Neural cell (in vitro differentiated cells): ENCODE data around the gene IL20RA. TPM values are rescaled to one million over a fixed set of nuclear protein-coding genes. Genes with fewer than 3 reads are reported as not detected.

Source experiments
- H2AFZ ChIP-seq: fragments of 200-600, 300-800 bp; sonication (generic), shearing (Covaris generic); 2 replicates; pipeline ENCODE4 v1.6.0; 2014; ENCODE audit warnings: low read depth, mild to moderate bottlenecking, antibody characterized with exemption, low read length, moderate library complexity
- H3F3A ChIP-seq: fragments of 200-600 bp; shearing (Covaris generic); 2 replicates; pipeline ENCODE4 v1.6.1; 2016; ENCODE audit warnings: mild to moderate bottlenecking, moderate library complexity, mixed read lengths, antibody characterized with exemption, low read length; ENCODE audit not compliant: insufficient read depth, poor library complexity, severe bottlenecking
- H3K27ac ChIP-seq: fragments of 200-600, 300-800 bp; sonication (generic), shearing (Covaris generic); 2 replicates; pipeline ENCODE4 v1.5.1; 2014; ENCODE audit warnings: mild to moderate bottlenecking, low read length, moderate library complexity
- H3K27me3 ChIP-seq: fragments of 300-800, 200-600 bp; sonication (generic), shearing (Covaris generic); 2 replicates; pipeline ENCODE4 v1.6.0; 2014; ENCODE audit warnings: mild to moderate bottlenecking, low read depth, low read length, moderate library complexity; ENCODE audit not compliant: insufficient read depth
- H3K36me3 ChIP-seq: fragments of 300-800, 200-600 bp; sonication (generic), shearing (Covaris generic); 2 replicates; pipeline ENCODE4 v1.5.1; 2014; ENCODE audit warnings: mild to moderate bottlenecking, antibody characterized with exemption, low read length, moderate library complexity; ENCODE audit not compliant: insufficient read depth
- H3K4me2 ChIP-seq: fragments of 300-800, 200-600 bp; sonication (generic), shearing (Covaris generic); 2 replicates; pipeline ENCODE4 v1.6.0; 2014; ENCODE audit warnings: mild to moderate bottlenecking, low read length
- H3K4me3 ChIP-seq: fragments of 300-800, 200-600 bp; sonication (generic), shearing (Covaris generic); 2 replicates; pipeline ENCODE4 v1.5.1; 2014; ENCODE audit warnings: mild to moderate bottlenecking, low read length, moderate library complexity
- H3K79me2 ChIP-seq: fragments of 200-600 bp; shearing (Covaris generic); replicated peaks from 2 replicates; pipeline ENCODE4 v1.6.0; 2014; ENCODE audit warnings: mild to moderate bottlenecking, low read length, moderate library complexity; ENCODE audit not compliant: insufficient read depth
- H3K9ac ChIP-seq: fragments of 300-800, 200-600 bp; sonication (generic), shearing (Covaris generic); 2 replicates; pipeline ENCODE4 v1.6.1; 2016; ENCODE audit warnings: mild to moderate bottlenecking, low read length, mixed read lengths
- H3K9me2 ChIP-seq: fragments of 200-600 bp; shearing (Covaris generic); 2 replicates; pipeline ENCODE4 v1.6.1; 2016; ENCODE audit warnings: mild to moderate bottlenecking, low read length, mixed read lengths; ENCODE audit not compliant: insufficient read depth
- H3K9me3 ChIP-seq: fragments of 200-600, 300-800 bp; sonication (generic), shearing (Covaris generic); 2 replicates; pipeline ENCODE4 v1.6.1; 2016; ENCODE audit warnings: mild to moderate bottlenecking, mixed run types, low read length, moderate library complexity, mixed read lengths
- H4K20me1 ChIP-seq: fragments of 200-600 bp; shearing (Covaris generic); 2 replicates; pipeline ENCODE4 v1.6.1; 2016; ENCODE audit warnings: mild to moderate bottlenecking, mixed run types; ENCODE audit not compliant: insufficient read depth
- CTCF ChIP-seq: fragments of 450-650 bp; IDR thresholded peaks from 2 replicates; pipeline ENCODE4 v1.5.1; 2014; ENCODE audit warnings: antibody characterized with exemption, mild to moderate bottlenecking, moderate library complexity; ENCODE audit not compliant: poor library complexity, severe bottlenecking
- EP300 ChIP-seq: fragments of 450-650 bp; conservative IDR thresholded peaks from 2 replicates; pipeline ENCODE4 v1.6.1; 2014; ENCODE audit warnings: antibody characterized with exemption, mild to moderate bottlenecking, moderate library complexity; ENCODE audit not compliant: poor library complexity, severe bottlenecking
- EZH2 ChIP-seq: fragments of 200-600, 300-800 bp; shearing (Covaris generic), sonication (generic); IDR thresholded peaks from 2 replicates; pipeline ENCODE4 v1.6.1; 2014; ENCODE audit warnings: antibody characterized with exemption, low read length, borderline replicate concordance, mild to moderate bottlenecking; ENCODE audit not compliant: insufficient read depth, poor library complexity, severe bottlenecking
- MXI1 ChIP-seq: fragments of 450-650 bp; conservative IDR thresholded peaks from 2 replicates; pipeline ENCODE4 v1.6.1; 2014; ENCODE audit warnings: antibody characterized with exemption, mild to moderate bottlenecking; ENCODE audit not compliant: poor library complexity, severe bottlenecking
- RAD21 ChIP-seq: fragments of 450-650 bp; conservative IDR thresholded peaks from 2 replicates; pipeline ENCODE4 v1.6.1; 2014; ENCODE audit warnings: antibody characterized with exemption, mild to moderate bottlenecking, moderate library complexity
- REST ChIP-seq: IDR thresholded peaks from 2 replicates; pipeline ENCODE4 v1.6.1; 2012; ENCODE audit warnings: borderline replicate concordance
- polyA plus RNA-seq: library from polyadenylated mRNA; depleted of rRNA; stranded (reverse); fragments of >200 nt; gene quantifications from 2 replicates; pipeline ENCODE4 v1.2.3, GENCODE V29; 2014

Gene IL20RA
- polyA plus RNA-seq, 1 donor from 2014 or later = not detected

- Histone ChIP-seq H4K20me1 (no peaks in the 10 kb centered on the region), H2AFZ (no peak overlapping the region)
- TF ChIP-seq REST (no peak), EP300 (no peak), RAD21 (no peak), MXI1 (no peak), CTCF (no peak), EZH2 (no peak)
Observed at GRCh38 chr6:136990242-136990578, 54.6 kb downstream of the IL20RA start.

GRCh38 chr6:136989571-136990241 is 55.1 kb downstream of the IL20RA start:
- Histone ChIP-seq H3K9me2 (no peaks in the 10 kb centered on the region), H3K4me2 (peak overlapping the region; percentile 73), H3K27ac (no peak overlapping the region), H2AFZ (no peak overlapping the region), H3K27me3 (peaks cover 32% of the 10 kb centered on the region), H3K9me3 (no peaks in the 10 kb centered on the region), H3F3A (no peaks in the 10 kb centered on the region), H3K79me2 (no peaks in the 10 kb centered on the region), H3K36me3 (no peaks in the 10 kb centered on the region), H3K4me3 (peak overlapping the region; percentile 67), H4K20me1 (no peaks in the 10 kb centered on the region), H3K9ac (peak overlapping the region; percentile 6)
- TF ChIP-seq CTCF (peak; percentile 11), EP300 (no peak), MXI1 (peak; percentile 14)

More at GRCh38 chr6:136990242-136990578, 54.6 kb downstream of the IL20RA start:
- H3K27ac ChIP-seq = no peak overlapping the region
- peak overlapping the region; percentile 6 for H3K9ac ChIP-seq
- H3K27me3 ChIP-seq = peaks cover 32% of the 10 kb centered on the region
- no peaks in the 10 kb centered on the region for H3K9me3 ChIP-seq
- H3K4me3 ChIP-seq = peak overlapping the region; percentile 67
- H3K9me2 ChIP-seq = no peaks in the 10 kb centered on the region
- no peaks in the 10 kb centered on the region for H3K79me2 ChIP-seq
- peak overlapping the region; percentile 73 for H3K4me2 ChIP-seq
- no peaks in the 10 kb centered on the region for H3K36me3 ChIP-seq
- H3F3A ChIP-seq = no peaks in the 10 kb centered on the region
